ENCODE results near the gene UGT1A8.
"Not testable (repeated sequence)": the region's sequence is repeated elsewhere in the genome, so short reads cannot be mapped to it uniquely, and the experiment has no call there.

Gene UGT1A8

GRCh38 chr2:233638836-233639235 lies 21.4 kb downstream of the UGT1A8 start:
- in situ Hi-C loops (cut with HindIII; ENCODE audit: low sequenced_read_pairs) = no loop called here

DNA sequence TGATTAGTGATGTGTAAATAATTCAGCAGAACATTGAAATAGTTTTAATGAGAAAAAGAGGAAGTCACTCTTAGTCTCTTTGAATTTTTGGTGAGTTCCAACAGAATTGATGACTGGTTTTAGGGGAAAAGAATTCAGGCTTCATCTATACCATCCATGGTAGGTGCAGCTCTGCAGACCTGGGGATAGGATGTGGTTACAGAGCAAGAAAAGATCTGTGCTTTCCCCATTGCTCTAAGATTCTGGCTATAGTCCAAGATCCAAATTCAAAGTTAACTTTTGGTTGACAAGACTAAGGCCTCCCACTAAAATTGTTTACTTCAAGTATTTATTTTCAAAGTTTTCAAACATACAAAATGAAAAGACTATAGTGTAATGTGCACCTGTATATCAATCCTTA lies 22.4 kb downstream of the UGT1A8 start:
- in situ Hi-C loops (cut with HindIII; ENCODE audit: low sequenced_read_pairs) = no loop called here

DNA sequence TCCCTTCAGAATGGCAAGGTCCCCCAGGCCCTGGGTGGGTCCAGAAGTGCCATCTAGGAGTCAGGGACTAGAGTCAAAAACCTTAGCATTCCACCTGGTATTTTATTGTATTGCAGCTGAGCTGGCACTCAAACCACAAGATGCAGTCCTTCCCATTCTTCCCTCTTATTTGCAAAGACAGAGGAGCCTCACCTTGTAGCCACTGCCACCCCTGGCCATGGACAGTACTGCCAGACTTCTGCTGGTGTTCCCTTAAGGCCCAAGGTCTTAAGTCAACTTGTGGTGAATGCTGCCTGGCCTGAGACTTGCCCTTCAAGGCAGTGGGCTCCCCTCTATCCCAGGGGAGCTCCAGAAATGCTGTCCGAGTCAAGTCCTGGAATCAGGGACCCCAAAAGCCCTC lies 25.7 kb downstream of the UGT1A8 start:
- in situ Hi-C loops (cut with HindIII; ENCODE audit: low sequenced_read_pairs) = no loop called here

- in situ Hi-C loops (cut with HindIII; ENCODE audit: low sequenced_read_pairs) = not testable (repeated sequence)
These were observed 28.6 kb downstream of the UGT1A8 start for GRCh38 chr2:233646033-233646432.

DNA sequence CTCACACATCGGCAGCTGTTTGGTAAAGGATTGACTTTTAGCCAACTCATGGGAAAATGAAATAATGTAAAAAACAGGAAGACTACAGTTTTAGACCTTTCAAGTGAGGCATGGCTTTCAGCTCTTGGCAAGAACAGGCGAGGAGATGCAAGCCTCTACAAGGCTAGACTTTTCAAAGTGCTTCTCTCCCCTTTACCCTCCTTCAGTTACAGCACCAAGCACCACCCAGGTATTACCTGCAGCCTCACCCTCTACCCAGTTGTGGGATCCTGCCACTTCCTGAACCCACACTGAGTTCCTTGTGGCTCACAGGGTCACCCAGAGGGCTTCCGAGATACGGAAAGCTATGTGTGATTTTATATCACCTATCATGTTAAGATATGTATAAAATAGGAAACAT lies 33.5 kb downstream of the UGT1A8 start:
- in situ Hi-C loops (cut with HindIII; ENCODE audit: low sequenced_read_pairs) = no loop called here

DNA sequence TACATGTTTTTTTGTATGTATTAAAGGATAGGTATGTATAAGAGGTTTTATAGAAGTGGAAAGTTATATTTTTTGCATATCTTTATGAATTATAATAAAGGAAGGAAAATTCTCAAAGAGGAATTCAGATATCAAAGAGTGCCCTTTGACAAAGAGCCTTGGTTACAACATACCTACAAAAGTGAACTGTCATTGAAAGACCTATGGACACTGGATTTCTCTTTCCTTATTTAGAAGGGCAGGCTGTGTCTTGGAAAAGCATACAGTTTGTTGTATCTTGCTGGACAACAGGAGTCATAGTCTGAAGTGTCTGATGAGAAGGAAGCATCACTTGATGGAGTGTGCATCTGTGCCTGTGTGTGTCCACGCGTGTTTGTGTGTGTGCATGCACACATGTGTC lies 34.0 kb downstream of the UGT1A8 start:
- in situ Hi-C loops (cut with HindIII; ENCODE audit: low sequenced_read_pairs) = no loop called here

DNA sequence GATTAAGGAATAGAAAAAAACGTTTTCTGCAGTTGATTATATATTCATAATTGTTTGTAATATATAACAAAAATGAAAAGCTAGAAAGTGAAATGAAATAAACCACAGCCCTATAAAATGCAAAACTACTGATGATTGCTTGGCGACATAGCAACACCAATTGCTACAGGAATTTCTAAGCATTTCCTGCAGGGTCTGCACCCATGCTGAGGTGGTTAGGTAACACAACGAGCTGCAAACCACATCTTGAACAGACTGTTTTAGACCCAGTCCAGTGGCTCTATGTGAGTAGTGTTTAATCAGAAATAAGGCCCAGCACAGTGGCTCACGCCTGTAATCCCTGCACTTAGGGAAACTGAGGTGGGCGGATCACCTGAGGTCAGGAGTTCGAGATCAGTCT lies 37.1 kb downstream of the UGT1A8 start:
- in situ Hi-C loops (cut with HindIII; ENCODE audit: low sequenced_read_pairs) = no loop called here

- in situ Hi-C loops (cut with HindIII; ENCODE audit: low sequenced_read_pairs) = no loop called here
These were observed 37.6 kb downstream of the UGT1A8 start for GRCh38 chr2:233655043-233655442.

- in situ Hi-C loops (cut with HindIII; ENCODE audit: low sequenced_read_pairs) = not testable (repeated sequence)
These were observed 38.5 kb downstream of the UGT1A8 start for GRCh38 chr2:233655943-233656342.

GRCh38 chr2:233656443-233656842 lies 39.0 kb downstream of the UGT1A8 start:
- in situ Hi-C loops (cut with HindIII; ENCODE audit: low sequenced_read_pairs) = no loop called here

- in situ Hi-C loops (cut with HindIII; ENCODE audit: low sequenced_read_pairs) = no loop called here
These were observed 41.2 kb downstream of the UGT1A8 start for GRCh38 chr2:233658610-233659009.

DNA sequence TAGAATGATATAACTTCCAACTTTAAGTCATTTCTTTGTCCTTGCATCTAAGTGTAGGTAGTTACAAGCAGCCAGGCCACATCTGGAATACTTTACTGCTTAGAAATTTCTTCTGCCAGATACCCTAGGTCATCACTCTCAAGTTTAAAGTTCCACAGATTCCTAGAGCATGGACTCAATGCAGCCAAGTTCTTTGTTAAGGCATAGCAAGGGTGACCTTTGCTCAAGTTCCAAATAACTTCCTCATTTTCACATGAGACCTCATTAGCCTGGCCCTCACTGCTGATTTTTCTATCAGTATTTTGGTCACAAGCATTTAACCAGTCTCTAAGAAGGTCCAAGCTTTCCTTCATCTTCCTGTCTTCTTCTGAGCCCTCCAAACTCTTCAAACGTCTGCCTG lies 46.5 kb downstream of the UGT1A8 start:
- in situ Hi-C loops (cut with HindIII; ENCODE audit: low sequenced_read_pairs) = no loop called here

- in situ Hi-C loops (cut with HindIII; ENCODE audit: low sequenced_read_pairs) = no loop called here
These were observed 51.3 kb downstream of the UGT1A8 start for GRCh38 chr2:233668605-233669260.

GRCh38 chr2:233671290-233672161 lies 54.1 kb downstream of the UGT1A8 start, which contains the start of gene UGT1A9:
UGT1A9 (plus strand) TSS chr2:233671898; CDS start chr2:233671935, 37 bp downstream.
- in situ Hi-C loops (cut with HindIII; ENCODE audit: low sequenced_read_pairs) = no loop called here

DNA sequence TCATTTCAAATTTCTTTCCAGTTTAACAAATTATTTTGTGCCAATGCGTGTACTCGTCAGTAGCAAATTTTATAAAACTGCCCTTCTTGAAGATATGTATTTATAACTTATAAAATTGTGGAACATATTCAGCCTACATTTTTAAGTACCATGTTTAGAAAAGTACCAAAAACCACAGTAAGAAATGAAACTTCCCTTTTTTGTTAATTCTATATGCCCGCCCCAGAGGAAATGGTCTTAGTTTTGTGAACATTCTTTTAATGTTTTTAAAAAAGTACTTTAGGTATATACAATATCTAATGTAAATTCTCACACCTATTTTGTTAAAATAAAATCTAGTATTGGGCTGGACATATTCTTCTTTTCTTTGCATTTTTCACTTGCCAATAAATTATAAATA lies 55.5 kb downstream of the UGT1A8 start:
- in situ Hi-C loops (cut with HindIII; ENCODE audit: low sequenced_read_pairs) = no loop called here

- in situ Hi-C loops (cut with HindIII; ENCODE audit: low sequenced_read_pairs) = no loop called here
These were observed 56.5 kb downstream of the UGT1A8 start for GRCh38 chr2:233673896-233674295.

- in situ Hi-C loops (cut with HindIII; ENCODE audit: low sequenced_read_pairs) = no loop called here
These were observed 56.9 kb downstream of the UGT1A8 start for GRCh38 chr2:233674314-233674713.

GRCh38 chr2:233674995-233675394 lies 57.6 kb downstream of the UGT1A8 start:
- in situ Hi-C loops (cut with HindIII; ENCODE audit: low sequenced_read_pairs) = no loop called here

DNA sequence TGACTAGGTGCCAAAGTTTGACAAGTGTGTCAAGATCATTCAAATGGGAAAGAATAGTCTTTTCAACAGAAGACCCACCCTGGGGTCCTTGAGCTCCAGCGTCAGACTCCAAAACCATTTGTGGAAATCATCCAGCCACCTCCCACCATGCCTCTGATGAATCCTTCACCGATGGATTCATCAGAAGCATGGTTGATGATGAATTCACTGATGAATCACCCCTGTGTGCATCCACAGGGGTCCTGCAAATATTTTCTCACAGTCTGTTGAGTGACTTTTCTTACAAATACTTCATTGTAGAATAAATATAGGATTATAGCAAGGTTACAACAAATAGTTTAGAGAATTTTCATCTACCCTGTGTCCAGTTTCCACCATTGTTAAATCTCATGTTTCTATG lies 58.6 kb downstream of the UGT1A8 start:
- in situ Hi-C loops (cut with HindIII; ENCODE audit: low sequenced_read_pairs) = no loop called here

DNA sequence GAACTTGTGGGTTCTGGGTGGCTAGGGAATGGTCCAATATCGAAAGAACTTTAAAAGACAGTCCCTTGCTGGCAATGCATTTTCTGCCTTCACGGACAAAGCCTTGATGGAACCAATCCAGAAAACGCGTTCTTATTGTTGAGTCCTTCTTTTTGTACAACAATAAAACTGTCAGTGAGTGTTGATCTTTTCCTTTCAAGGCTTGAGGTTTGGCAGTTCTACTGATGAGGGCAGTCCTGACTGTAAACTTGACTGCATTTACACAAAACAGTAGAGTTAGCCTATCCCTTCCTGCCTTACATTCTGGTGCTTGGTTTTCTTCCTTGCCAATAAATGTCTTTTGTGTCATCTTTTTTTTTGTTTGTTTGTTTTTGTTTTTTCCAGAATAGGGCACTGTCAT lies 61.8 kb downstream of the UGT1A8 start:
- in situ Hi-C loops (cut with HindIII; ENCODE audit: low sequenced_read_pairs) = no loop called here

DNA sequence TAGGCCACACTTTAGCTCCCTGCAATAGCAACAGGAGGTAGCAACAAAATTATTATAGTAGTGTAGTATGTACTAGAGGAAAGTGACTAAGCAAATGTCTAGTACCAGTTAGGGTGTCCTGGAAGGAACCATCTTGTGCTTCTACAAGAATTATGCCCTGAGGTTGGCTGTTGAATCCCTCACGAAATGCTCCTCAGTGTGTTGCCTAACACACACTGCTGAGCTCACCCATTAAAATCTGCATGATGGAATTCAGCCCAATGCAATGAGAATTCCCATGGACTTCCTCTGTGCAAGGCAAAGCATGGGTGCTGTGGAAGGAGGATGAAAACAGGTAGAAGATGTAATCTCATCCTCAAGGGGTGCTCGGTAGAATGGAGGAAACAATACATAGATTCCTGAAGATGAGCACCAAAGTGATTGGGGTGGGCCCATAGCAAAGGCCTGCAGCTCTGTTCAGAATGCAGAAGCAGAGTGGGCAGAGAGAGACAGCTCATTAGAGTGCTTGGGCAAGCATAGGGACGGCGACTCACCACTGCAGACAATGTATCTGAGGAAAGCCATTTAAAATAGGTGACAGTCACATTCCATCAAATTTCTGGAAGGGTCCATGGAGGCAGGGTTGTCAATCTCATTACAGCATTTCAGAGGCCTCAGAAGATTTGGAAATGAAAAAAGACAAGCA lies 63.1 kb downstream of the UGT1A8 start:
- in situ Hi-C loops (cut with HindIII; ENCODE audit: low sequenced_read_pairs) = no loop called here

Measured in DLD1 (cell line).